GM12878 (cell line): ENCODE data around the gene ZNRF3. TPM values are rescaled to one million over a fixed set of nuclear protein-coding genes. Genes with fewer than 3 reads are reported as not detected.

ENCODE experiments used
- ATAC-seq: fragments of 200-7000 bp; cut with Tn5 transposase; 3 replicates; pipeline ENCODE4 v1.9.1; 2020; ENCODE audit warnings: mild to moderate bottlenecking, moderate library complexity
- BruUV-seq: library from RNA; stranded (reverse); fragments of 400-500 nt; replicated peaks from 2 replicates; lab custom pipeline; 2021; lab: Mats Ljungman, UMichigan
- CTCF ChIA-PET: fragments of 300-600 bp; sonication (Branson Sonifier 250); formaldehyde crosslinking; extraction: SDS; loops from one replicate; lab custom pipeline; 2021; ENCODE audit warnings: inconsistent platforms; lab: Yijun Ruan, JAX
- POLR2A ChIA-PET: fragments of 350-600 bp; formaldehyde crosslinking; extraction: SDS; loops from one replicate; lab custom pipeline; 2021; ENCODE audit warnings: inconsistent platforms; lab: Charles Lee
- RAD21 ChIA-PET: fragments of 300-600 bp; sonication (Branson Sonifier 250); formaldehyde crosslinking; loops from one replicate; lab custom pipeline; 2023; ENCODE audit warnings: antibody characterized with exemption; ENCODE audit not compliant: unreplicated experiment; lab: Charles Lee
- SMC1A ChIA-PET: fragments of 300-600 bp; sonication (Branson Sonifier 250); formaldehyde crosslinking; loops from one replicate; lab custom pipeline; 2023; ENCODE audit not compliant: unreplicated experiment, uncharacterized antibody; lab: Charles Lee
- DNase-seq: peaks from one replicate; pipeline ENCODE4 v3.0.0-alpha.2; 2011; ENCODE audit warnings: low read depth, low spot score
- FAIRE-seq: peaks from 3 replicates; lab custom pipeline; 2011; peaks lifted over from hg19 to GRCh38; lab: Jason Lieb, UNC
- H2AFZ ChIP-seq: 2 replicates; pipeline ENCODE4 v1.6.0; 2011; ENCODE audit warnings: low read depth, low read length, control low read depth; ENCODE audit not compliant: control insufficient read depth
- H3K27ac ChIP-seq: 2 replicates; pipeline ENCODE4 v1.5.1; 2011; ENCODE audit warnings: control low read depth; ENCODE audit not compliant: control insufficient read depth, insufficient read depth
- H3K27me3 ChIP-seq, 2 experiments: replicated peaks in 1 of 2; 2 replicates each; pipeline versions ENCODE4 v1.6.0 to v1.6.1; 2011; ENCODE audit warnings: low read length in 1 of 2; ENCODE audit not compliant: control insufficient read depth in 2 of 2, insufficient read depth in 2 of 2
- H3K36me3 ChIP-seq, 2 experiments: 2 replicates each; pipeline ENCODE4 v1.5.1; 2011; ENCODE audit warnings: low read length in 1 of 2; ENCODE audit not compliant: control insufficient read depth in 2 of 2, insufficient read depth in 2 of 2
- H3K4me1 ChIP-seq: 2 replicates; pipeline ENCODE4 v1.6.1; 2011; ENCODE audit warnings: mild to moderate bottlenecking, low read length, moderate library complexity, mixed read lengths; ENCODE audit not compliant: control insufficient read depth, insufficient read depth
- H3K4me2 ChIP-seq: 2 replicates; pipeline ENCODE4 v1.6.0; 2011; ENCODE audit warnings: control low read depth; ENCODE audit not compliant: control insufficient read depth, insufficient read depth
- H3K4me3 ChIP-seq: fragments of 200-600 bp; sonication (generic); 2 replicates; pipeline ENCODE4 v1.5.1; 2016
- H3K79me2 ChIP-seq: 2 replicates; pipeline ENCODE4 v1.6.0; 2011; ENCODE audit warnings: low read length; ENCODE audit not compliant: control insufficient read depth, insufficient read depth
- H3K9ac ChIP-seq: 2 replicates; pipeline ENCODE4 v1.8.0; 2011; ENCODE audit warnings: low read length, control low read depth, mixed read lengths; ENCODE audit not compliant: control insufficient read depth, insufficient read depth
- H3K9me3 ChIP-seq: replicated peaks from 3 replicates; pipeline ENCODE4 v1.5.1; 2011; ENCODE audit warnings: mild to moderate bottlenecking, low read length; ENCODE audit not compliant: control insufficient read depth, insufficient read depth
- H4K20me1 ChIP-seq: 2 replicates; pipeline ENCODE4 v1.6.0; 2011; ENCODE audit not compliant: control insufficient read depth, insufficient read depth
- BCL3 ChIP-seq: IDR thresholded peaks from 2 replicates; pipeline ENCODE4 v1.6.1; 2011; ENCODE audit warnings: borderline replicate concordance, low read depth, mild to moderate bottlenecking, moderate library complexity, low read length; ENCODE audit not compliant: insufficient read depth, poor library complexity, severe bottlenecking
- JUNB ChIP-seq: IDR thresholded peaks from 2 replicates; pipeline ENCODE4 v1.6.1; 2016; ENCODE audit warnings: antibody characterized with exemption, mild to moderate bottlenecking
- PKNOX1 ChIP-seq: fragments of 450-650 bp; IDR thresholded peaks from 2 replicates; pipeline ENCODE4 v1.6.1; 2016; ENCODE audit warnings: mild to moderate bottlenecking
- TCF3 ChIP-seq: IDR thresholded peaks from 2 replicates; pipeline ENCODE4 v1.6.1; 2012; ENCODE audit warnings: low read depth, mild to moderate bottlenecking, low read length, borderline replicate concordance; ENCODE audit not compliant: insufficient read depth
- ZBTB33 ChIP-seq: fragments of 450-650 bp; IDR thresholded peaks from 2 replicates; pipeline ENCODE4 v1.6.1; 2017; ENCODE audit warnings: mild to moderate bottlenecking
- ZNF217 ChIP-seq: fragments of 450-650 bp; IDR thresholded peaks from 2 replicates; pipeline ENCODE4 v1.6.1; 2017; ENCODE audit warnings: antibody characterized with exemption, mild to moderate bottlenecking
- WGBS: methylation state at CpG from one replicate; pipeline ENCODE4 v1.1.6; 2016; ENCODE audit warnings: low lambda C conversion rate; ENCODE audit not compliant: insufficient replicate concordance, insufficient coverage; ENCODE audit errors: missing lambda C conversion rate; 5-methylcytosine and 5-hydroxymethylcytosine counted together
- in situ Hi-C: fragments of 300-500 bp; cut with MboI; formaldehyde crosslinking; loops from 9 replicates; pipeline ENCODE4 v1.14.3; 2018; ENCODE audit warnings: mixed read lengths
- intact Hi-C: fragments of 100-400 bp; cut with micrococcal nuclease; formaldehyde crosslinking; loops from one replicate; pipeline ENCODE4 v1.14.2; 2022; ENCODE audit not compliant: unreplicated experiment
- polyA plus RNA-seq, 11 experiments: library from polyadenylated mRNA; depleted of rRNA in 4 of 11; unstranded in 6 of 11; stranded (reverse) in 5 of 11; fragments of >200 nt; fragmentation: Nextera tagmentation in 4 of 11; fragmentation: Illumina TruSeq in 1 of 11; extraction: Ambion mirVana in 4 of 11; extraction: Trizol in 1 of 11; gene quantifications; 1 replicate in 1 of 11; 2 replicates in 10 of 11; pipeline versions ENCODE4 v1.2.1 to v1.2.3, GENCODE V29; 2011 to 2016; ENCODE audit warnings: inconsistent platforms in 2 of 11, missing spikeins in 2 of 11, low read depth in 1 of 11
- total RNA-seq, 4 experiments: library from RNA; depleted of rRNA in 3 of 4; stranded (reverse); fragments of >200 nt in 3 of 4; fragmentation: Illumina TruSeq in 1 of 4; extraction: Trizol in 1 of 4; gene quantifications; 2 replicates each; pipeline versions ENCODE4 v1.2.1 to v1.2.3, GENCODE V29; 2013 to 2021

The ZNRF3 gene
- total and polyA plus RNA-seq, 10 of the 15 experiments (the other 5 are each of a cell fraction or from before 2014, with no cell fraction given) = 0.05 to 2.4 (median 0.46) TPM

- no peak for FAIRE-seq
- whole genome bisulfite sequencing = 19% methylated on average over 5 of the region's 5 CpGs
- ChIA-PET POLR2A (interaction anchor here (0.8 to 1.1 kb wide), 3 partner anchors 13 to 16 kb away, joined by 3 read pairs; no protein-coding TSS in a partner anchor), CTCF (interaction anchor here (0.6 to 1.4 kb wide), 3 partner anchors 9 to 104 kb away, joined by 3 to 4 read pairs (median 3); partner anchors contain the start of gene ZNRF3), SMC1A (interaction anchor here (0.8 to 2.3 kb wide), 10 partner anchors 10 to 148 kb away, joined by 3 to 8 read pairs (median 3); no protein-coding TSS in a partner anchor), RAD21 (interaction anchor here (0.6 to 1.8 kb wide), 9 partner anchors 12 to 143 kb away, joined by 3 to 6 read pairs (median 4); no protein-coding TSS in a partner anchor)
- Histone ChIP-seq H3K9me3 (no peaks in the 10 kb centered on the region), H3K4me1 (no peaks in the 10 kb centered on the region), H4K20me1 (no peaks in the 10 kb centered on the region), H3K9ac (no peak overlapping the region), H3K4me2 (no peak overlapping the region), H3K4me3 (no peak overlapping the region), H2AFZ (no peak overlapping the region), H3K36me3 (no peaks in the 10 kb centered on the region), H3K27ac (no peak overlapping the region), H3K79me2 (no peaks in the 10 kb centered on the region), H3K27me3 (no peaks in the 10 kb centered on the region; a peak in 1 of 4 replicates)
- DNase-seq = no peak
- peak; percentile 65 for TF ChIP-seq PKNOX1
- no peak for TF ChIP-seq TCF3
- intact Hi-C loops (no loop called here), in situ Hi-C loops (no loop called here)
- BruUV-seq = no TSS peak
- ATAC-seq = peak; percentile 54
Observed at GRCh38 chr22:28892175-28892731, 8.9 kb downstream of the ZNRF3 start.

- 73% methylated on average over 4 of the region's 4 CpGs for WGBS
Observed at GRCh38 chr22:28893810-28894209, 10.4 kb downstream of the ZNRF3 start.

More at GRCh38 chr22:28893810-28894209, 10.4 kb downstream of the ZNRF3 start:
- no peak overlapping the region for H2AFZ ChIP-seq
- no peaks in the 10 kb centered on the region for H3K4me1 ChIP-seq
- in situ Hi-C loops = no loop called here
- SMC1A ChIA-PET = interaction anchor here (0.6 to 1.4 kb wide), 5 partner anchors 11 to 346 kb away, joined by 3 to 5 read pairs (median 4); no protein-coding TSS in a partner anchor
- 0 out of 2 replicates have a peak, but pooled peaks cover 2% of the 10 kb centered on the region for H4K20me1 ChIP-seq
- RAD21 ChIA-PET = interaction anchor here (1.3 kb wide), 1 partner anchor 39 kb away, joined by 3 read pairs; no protein-coding TSS in a partner anchor
- CTCF ChIA-PET = interaction anchor here (0.6 kb wide), 1 partner anchor 13 kb away, joined by 3 read pairs; no protein-coding TSS in a partner anchor
- POLR2A ChIA-PET = interaction anchor here (0.7 kb wide), 2 partner anchors 42 to 311 kb away, joined by 4 to 5 read pairs; no protein-coding TSS in a partner anchor
- no peak for ATAC-seq
- TF ChIP-seq BCL3 (no peak), JUNB (no peak), ZBTB33 (no peak), ZNF217 (no peak)
- BruUV-seq = no TSS peak
- DNase-seq = no peak
- no peak overlapping the region for H3K4me3 ChIP-seq
- no peak overlapping the region for H3K27ac ChIP-seq
- no peaks in the 10 kb centered on the region; a peak in 1 of 4 replicates for H3K27me3 ChIP-seq
- H3K36me3 ChIP-seq = no peaks in the 10 kb centered on the region
- H3K4me2 ChIP-seq = no peak overlapping the region
- no peaks in the 10 kb centered on the region for H3K79me2 ChIP-seq
- H3K9me3 ChIP-seq = no peaks in the 10 kb centered on the region
- FAIRE-seq = no peak
- H3K9ac ChIP-seq = no peak overlapping the region
- intact Hi-C loops = no loop called here
